ENCODE results near the gene FLT3.
A peak's percentile ranks its signal among the peaks of the same experiment; 100 is the strongest.

The FLT3 gene

GRCh38 chr13:27962982-27963381 is 137.4 kb downstream of the FLT3 start:
- no peak for TF ChIP-seq CTCF (IDR thresholded peaks at IDR 0.05; ENCODE audit: low read depth, low read length)
- no peak for DNase-seq (ENCODE audit: extremely low read depth, low read depth)

GRCh38 chr13:27962128-27962841 is 138.1 kb downstream of the FLT3 start:
- no peak for DNase-seq (ENCODE audit: extremely low read depth, low read depth)
- no peak for TF ChIP-seq CTCF (IDR thresholded peaks at IDR 0.05; ENCODE audit: low read depth, low read length)

GRCh38 chr13:27961227-27962085 is 138.9 kb downstream of the FLT3 start:
- TF ChIP-seq CTCF (IDR thresholded peaks at IDR 0.05; ENCODE audit: low read depth, low read length), result no peak
- no peak for DNase-seq (ENCODE audit: extremely low read depth, low read depth)

GRCh38 chr13:27960362-27961226 is 139.8 kb downstream of the FLT3 start:
- TF ChIP-seq CTCF (IDR thresholded peaks at IDR 0.05; ENCODE audit: low read depth, low read length), result peak; percentile 33
- DNase-seq (ENCODE audit: extremely low read depth, low read depth), result no peak

GRCh38 chr13:27959976-27960361 is 140.4 kb downstream of the FLT3 start:
- DNase-seq (ENCODE audit: extremely low read depth, low read depth), result no peak
- TF ChIP-seq CTCF (IDR thresholded peaks at IDR 0.05; ENCODE audit: low read depth, low read length), result no peak

GRCh38 chr13:27956576-27957300 is 143.6 kb downstream of the FLT3 start:
- no peak for TF ChIP-seq CTCF (IDR thresholded peaks at IDR 0.05; ENCODE audit: low read depth, low read length)
- DNase-seq (ENCODE audit: extremely low read depth, low read depth), result no peak

Measured in AG09319 (cell line).